Activated T-cell treated with anti-CD3 and anti-CD28 coated beads, Interleukin-2, amount 50 U/mL, for 48 hours (primary cell): ENCODE measurements around the gene ODF2.
A peak's percentile ranks its signal among the peaks of the same experiment; 100 is the strongest.
"Not testable (repeated sequence)": the region's sequence is repeated elsewhere in the genome, so short reads cannot be mapped to it uniquely, and the experiment has no call there.

Experiments
- DNase-seq, 2 experiments: peaks; one replicate each; pipeline ENCODE4 v3.0.0-alpha.2; 2020

The ODF2 gene

DNA sequence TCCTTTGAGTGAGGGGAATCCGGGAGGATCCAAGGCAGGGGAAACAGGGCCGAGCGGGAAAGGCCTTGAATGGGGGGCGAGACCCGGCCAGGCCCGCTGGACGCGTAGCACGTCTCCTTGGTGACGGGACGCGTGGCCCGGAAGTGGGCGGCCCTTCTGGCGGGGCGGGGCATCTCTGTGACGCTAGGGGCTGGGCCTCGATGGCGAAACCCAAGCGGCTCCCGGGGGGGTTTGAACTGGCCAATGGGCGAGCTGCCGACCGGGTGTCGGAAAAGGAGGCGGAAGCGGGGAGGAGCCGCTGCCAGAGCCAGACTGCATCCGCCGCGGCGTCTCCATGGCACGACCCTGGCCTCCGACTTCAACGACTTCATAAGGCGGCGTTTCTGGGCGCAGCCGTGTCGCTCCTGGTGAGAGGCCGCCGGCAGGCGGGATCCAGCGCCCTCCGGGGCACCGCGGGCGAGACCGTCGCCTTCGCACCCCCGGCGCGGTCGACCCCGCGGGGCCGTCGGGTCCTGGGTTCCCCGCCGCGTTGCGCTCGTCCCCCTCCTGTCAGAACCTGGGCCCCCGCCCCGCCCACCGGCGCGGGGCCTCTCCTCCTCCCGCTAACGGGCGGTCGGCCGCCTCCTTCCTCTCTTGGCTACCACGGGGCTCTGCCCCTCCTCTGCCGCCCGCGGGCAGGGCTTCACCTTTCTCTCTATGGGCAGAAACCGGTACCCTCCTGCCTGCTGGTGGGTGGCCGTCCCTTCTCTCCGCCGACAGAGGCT is at the start of gene ODF2:
Gene ODF2, plus strand, starts transcription at position 158 of the 764 bp plus-strand sequence. Its CDS starts 86 bp downstream, at position 244.
- peak; percentile 99 for DNase-seq

DNA sequence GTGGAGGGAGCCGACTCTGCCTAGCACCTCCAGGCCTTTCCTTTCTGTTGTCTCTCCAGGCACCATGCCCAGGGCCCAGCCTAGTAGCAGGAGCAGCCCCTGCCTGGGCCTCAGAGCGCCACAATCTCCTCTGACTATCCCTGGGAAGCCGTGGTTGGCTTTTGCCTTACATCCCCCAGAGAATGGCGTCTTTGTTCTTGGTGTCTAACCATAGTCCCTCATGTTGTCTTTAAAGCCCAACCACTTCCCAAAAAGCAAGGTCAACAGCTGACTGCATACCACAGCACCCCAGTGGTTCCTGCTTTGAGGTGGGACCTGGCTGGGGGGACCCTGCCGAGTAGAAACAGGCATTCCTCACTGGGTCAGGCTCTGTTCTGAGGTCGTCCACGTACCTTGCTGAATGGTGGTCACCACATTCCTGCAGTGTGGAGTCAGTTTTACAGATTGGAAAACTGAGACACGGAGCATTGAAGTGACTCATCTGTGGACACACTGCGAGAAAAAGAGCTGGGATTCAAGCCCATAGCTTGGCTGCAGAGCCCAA is 48.9 kb upstream of the ODF2 start:
- DNase-seq: no peak

DNA sequence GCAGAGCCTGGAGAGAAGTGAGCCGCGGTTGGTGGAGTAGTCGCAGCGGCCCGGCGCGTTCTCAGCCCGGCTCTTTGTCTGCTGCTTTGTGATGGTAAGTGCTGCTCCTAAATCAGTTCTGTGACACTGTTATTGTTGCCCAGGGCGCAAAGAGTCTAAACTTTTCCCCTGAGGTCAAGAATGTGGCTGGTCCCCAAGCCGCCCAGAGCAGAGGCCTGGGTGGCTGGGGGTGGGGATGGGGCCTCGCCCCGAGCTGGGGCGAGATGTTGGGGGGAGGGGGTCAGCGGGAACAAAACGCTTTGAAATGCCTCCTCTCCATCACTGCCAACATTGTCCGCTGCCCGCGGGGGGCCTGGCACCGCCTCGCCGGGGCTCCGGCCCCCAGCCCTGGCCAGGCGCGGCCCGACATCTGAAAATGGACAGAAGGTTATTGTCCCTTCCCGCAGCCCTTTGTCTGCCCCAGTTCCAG is 46.8 kb upstream of the ODF2 start:
- no peak for DNase-seq

DNA sequence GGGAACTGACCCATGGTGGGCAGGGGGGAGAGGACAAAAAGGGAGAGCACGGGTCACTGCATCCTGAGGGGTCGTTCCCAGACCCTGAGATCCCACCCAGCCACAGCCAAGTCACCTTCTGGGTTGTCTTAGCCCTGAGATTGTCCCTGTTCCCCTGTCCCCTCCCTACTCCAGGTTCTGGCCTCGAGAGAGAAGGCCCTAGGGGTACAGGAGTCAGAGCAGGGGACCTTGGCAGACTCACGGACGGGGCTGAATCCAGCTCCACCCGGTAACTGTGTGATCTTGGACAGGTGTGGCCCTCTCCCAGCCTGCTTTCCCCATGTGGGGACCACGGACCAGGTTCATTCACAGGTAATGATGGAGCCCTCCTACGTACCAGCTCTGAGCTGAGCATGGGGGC is 46.4 kb upstream of the ODF2 start:
- DNase-seq: no peak

DNA sequence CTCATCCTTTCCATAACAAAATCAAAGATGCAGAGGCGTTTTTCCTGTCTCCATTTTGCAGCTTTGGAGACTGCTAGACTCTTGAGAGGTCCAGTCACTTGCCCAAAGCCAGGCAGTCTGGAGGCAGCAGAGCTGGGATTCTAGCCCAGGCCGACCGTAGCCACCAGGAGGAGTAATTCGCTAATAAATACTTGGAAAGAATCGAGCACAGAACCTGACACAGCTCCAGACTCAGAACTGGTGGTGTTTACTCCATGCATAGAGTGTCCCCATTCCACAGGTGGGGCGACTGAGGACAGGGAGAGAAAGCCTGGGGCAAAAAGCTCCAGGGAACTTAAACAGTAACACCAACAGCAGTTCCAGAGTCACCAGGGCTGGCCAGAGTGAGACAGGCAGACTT is 45.8 kb upstream of the ODF2 start:
- no peak for DNase-seq

DNA sequence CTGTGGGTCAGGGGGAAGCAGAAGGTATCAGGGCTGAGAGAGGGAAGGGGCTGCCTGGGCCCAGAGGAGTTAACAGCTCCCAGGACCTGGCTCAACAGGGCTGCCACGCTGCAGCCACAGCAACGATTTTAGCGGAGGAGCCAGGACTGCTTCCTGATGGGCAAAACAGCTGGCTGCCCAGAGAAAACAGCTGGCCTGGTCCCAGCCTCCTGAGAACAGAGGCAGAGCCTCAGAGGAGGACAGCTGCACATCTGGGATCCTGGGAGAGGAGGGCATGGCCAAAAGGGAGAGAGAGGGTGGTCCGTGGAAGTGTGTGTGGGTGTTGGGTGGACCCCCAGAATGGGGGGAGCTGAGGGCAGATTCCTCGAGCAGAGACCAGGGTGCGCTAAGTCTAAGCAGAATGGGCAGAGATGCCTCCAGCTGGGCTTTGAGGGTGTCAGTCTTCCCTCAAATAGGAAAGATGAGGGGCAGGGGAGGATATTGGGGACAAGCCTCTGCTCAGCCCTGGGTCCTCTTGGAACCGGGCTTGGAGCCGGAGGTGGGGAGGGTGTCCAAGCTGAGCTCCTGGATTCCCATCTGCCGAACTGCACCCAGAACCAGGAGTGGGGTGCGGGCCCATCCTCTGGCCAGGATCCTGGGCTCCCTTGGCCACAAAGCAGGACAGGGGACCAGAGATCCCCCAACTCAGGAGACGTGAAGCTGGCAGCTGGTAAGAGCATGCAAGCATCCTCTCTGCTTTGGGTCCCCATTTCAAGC is 44.3 kb upstream of the ODF2 start:
- DNase-seq: no peak

DNA sequence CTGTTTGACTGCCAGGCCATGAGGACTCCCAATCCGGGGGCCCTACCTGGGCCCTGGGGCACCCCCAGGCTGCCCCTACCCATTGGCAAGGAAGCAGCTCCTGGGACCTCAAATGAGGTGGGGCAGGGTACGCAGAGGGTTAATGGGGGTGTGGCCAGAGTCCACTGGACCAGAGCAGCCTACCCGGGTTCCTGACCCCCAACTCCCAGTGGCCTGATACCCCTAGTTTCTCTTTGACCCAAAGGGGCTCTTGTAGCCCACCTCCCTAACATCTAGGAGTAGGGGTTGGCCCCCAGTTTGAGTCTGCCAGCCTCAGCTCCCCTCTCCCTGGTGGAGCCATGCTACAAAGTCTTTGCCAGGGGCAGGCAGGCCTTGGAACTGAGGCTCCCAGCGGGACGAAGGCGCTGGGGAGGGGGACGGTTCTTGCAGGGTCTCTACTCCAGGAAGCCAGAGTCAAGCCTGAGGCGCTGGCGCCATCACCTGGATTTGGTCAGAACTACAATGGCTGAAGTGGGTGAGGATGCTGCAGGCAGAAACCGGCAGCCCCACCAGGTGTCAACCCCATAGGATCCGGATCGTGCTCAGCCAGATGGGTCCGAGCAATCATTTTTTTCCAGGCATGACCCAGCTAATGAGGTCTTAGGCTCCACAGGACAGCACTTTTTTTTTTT is 43.6 kb upstream of the ODF2 start:
- peak; percentile 75 to 79 for DNase-seq

DNA sequence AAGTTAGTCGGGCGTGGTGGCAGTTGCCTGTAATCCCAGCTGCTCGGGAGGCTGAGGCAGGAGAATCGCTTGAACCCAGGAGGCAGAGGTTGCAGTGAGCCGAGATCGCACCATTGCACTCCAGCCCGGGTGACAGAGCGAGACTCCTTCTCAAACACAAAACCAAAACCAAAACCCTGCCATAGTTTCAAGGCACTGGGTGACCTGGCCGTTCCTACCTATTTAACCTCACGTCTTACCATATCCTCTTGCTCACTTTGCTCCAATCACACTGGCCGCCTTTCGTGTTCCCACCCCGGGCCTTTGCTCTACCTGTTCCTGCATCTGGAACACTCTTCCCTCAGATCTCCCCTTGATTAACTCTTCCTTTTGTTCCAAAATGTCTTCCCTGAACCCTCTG is 42.1 kb upstream of the ODF2 start:
- DNase-seq: not testable (repeated sequence)

DNA sequence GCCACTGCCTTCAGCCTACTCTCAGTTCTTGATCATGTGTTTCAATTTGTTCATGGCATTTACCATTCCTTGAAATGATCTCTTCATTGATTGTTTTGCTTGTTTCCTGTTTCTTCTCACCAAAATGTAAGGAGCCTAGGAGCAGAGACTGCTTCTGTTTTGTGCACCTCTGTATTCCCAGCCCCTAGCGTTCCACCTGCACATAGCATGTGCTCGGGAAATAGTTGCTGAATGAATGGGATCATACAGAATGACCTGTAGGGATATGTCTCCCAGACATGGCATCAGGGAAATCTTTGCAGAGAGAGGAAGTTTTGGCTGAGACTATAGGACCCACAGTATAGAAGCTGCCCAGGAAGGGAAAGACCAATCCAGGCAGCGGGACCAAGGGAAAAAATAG is 41.3 kb upstream of the ODF2 start:
- no peak for DNase-seq

DNA sequence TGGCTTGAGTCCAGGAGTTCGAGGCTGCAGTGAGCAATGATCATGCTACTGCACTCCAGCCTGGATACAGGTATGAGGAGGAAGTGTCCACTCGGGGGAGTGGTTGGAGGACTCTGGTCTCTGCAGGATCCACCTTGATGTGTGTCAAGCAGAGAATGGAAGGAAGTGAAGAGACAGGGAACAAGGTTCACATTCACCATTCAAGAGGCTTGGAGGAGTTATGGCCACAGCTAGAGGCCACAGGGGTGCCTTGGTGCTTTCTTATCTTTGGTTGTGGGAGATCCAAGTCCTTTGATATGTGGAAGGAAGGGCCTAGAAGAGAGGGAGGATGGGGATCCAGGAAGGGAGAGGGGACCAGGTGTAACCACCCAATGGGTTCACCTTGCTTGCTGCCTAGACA is 40.5 kb upstream of the ODF2 start:
- DNase-seq: no peak

DNA sequence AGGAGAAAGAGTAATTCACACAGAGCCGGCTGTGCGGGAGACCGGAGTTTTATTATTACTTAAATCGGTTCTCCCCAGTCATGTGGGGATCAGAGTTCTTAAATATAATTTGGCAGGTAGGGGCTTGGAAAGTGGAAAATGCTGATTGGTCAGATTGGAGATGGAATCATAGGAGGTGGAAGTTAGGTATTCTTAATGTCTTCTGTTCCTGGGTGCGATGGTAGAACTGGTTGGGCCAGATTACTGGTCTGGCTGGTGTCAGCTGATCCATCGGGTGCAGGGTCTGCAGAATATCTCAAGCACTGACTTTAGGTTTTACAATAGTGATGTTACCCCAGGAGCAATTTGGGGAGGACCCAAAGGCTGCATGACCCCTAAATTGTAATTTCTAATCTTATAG is 39.8 kb upstream of the ODF2 start:
- DNase-seq: no peak

DNA sequence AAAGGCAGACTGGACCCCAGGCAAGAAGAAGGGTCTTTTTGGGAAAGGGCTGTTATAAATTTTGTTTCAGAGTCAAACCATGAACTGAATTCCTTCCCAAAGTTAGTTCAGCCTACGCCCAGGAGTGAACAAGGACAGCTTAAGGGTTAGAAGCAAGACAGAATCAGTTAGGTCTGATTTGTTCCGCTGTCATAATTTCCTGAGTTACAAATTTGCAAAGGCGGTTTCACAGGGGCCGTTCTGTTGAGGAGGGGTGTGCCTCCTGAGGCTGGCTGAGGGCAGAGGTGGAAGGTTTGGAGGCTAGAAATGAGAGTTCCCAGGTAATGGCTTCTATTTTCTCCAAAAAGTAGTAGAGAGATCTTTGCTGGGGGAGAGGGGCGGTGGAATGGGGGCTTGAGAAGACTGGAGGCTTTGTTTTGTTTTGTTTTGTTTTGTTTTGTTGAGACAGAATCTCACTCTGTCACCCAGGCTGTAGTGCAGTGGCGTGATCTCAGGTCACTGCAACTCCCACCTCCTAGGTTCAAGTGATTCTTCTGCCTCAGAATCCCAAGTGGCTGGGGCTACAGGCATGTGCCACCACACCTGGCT is 39.3 kb upstream of the ODF2 start:
- DNase-seq: no peak

DNA sequence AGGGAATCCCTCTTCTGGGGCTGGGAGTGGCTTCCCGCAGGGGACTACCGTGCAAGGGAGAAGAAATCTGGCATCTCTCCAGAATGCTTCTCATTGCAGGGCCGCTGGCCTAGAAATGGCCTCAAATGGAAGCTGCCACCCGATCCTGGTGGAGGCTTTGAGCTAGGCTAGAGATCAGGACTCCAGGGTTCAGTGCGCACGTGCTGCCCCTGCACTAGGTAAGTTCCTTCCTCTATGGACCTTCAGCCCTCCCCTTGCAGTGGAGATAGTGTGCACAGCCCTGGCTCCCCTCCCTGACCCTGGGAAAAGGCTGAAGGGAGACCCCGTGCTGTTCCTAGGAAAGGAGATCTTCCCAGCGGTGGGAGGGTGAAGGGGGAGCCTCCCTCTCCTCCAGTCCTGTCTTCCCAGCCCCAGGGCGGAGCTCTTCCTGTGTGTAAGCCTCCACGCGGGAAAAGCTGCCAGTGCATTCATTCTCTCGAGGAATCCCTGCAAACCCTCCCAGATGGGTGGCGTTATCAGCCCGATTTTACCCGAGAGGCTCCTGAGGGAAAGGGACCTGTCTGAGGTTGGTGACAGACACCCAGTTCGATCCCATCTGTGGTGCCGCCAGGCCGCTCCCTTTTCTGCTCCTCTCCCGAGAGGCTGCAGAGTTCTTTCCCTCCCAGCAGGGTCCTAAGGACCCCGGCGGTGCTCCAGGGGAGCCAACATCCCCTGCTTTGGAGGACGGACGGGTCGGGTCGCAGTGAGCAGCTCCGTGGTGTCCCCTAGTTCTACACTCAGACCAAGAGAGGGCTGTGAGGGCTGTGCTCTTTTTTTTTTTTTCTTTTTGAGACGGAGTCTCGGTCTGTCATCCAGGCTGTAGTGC is 36.5 kb upstream of the ODF2 start:
- DNase-seq: peak; percentile 33 to 38

DNA sequence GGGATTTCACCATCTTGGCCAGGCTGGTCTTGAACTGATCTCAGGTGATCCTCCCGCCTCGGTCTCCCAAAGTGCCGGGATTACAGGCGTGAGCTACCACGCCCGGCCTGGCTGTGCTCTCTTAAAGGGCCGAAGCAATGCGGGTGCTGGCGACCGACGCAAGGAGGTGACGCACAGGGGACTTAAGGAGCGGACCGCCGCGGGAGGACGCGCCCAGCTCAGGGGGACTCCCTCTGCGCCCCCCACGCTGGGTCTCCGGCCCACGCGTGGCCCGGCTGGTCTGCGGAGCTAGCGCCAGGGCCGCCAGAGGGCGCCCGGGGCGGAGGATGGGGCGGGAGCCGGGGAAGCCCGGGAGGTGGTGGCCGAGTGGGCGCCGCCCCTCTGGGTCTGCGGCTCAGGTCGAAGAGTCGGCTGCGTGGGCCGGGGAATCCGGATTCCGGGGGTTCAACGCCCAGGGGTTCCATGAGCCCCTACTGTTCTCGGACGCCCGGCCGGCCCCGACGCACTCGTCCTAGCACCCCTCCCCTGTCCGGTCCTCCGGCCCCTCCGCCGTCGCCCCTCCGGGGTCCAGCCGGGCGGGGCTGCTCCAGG is 35.7 kb upstream of the ODF2 start:
- peak; percentile 76 to 85 for DNase-seq

DNA sequence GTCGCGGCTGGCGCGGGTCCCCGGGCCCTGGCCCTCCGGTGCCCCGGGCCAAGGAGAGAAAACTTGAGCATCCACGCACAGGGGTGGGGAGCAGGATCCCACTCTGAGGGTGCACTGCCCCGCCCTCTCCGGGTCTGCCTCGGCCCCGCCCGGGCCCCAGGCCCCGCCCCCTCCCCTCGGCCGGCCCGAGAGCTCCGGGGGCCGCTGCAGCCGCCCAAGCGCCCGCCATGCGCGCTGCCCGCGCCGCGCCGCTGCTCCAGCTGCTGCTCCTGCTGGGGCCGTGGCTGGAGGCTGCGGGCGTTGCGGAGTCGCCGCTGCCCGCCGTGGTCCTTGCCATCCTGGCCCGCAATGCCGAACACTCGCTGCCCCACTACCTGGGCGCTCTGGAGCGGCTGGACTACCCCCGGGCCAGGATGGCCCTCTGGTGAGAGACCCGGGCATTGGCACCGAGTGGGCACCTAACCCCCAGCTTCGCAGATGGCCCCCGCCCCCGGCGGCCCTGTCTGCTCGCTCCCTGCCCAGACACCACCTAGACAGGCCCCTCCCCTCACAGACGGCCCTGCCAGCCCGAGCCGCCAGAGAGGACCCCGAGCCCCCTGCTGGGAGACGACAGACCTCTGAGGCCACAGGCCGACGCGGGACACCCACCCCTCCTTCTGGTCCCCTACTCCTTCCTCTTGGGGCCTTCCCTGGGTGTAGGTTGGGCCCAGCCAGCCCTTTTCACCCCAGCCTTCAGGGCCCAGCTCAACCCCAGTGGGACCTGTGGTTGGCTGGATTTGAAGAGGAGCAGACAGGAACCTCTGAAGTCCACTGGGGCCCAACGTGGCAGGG is 34.9 kb upstream of the ODF2 start, which contains the start of gene CERCAM:
Gene CERCAM, plus strand, starts transcription at position 207 of the 831 bp plus-strand sequence. Its CDS starts 21 bp downstream, at position 228.
- peak; percentile 68 to 74 for DNase-seq

DNA sequence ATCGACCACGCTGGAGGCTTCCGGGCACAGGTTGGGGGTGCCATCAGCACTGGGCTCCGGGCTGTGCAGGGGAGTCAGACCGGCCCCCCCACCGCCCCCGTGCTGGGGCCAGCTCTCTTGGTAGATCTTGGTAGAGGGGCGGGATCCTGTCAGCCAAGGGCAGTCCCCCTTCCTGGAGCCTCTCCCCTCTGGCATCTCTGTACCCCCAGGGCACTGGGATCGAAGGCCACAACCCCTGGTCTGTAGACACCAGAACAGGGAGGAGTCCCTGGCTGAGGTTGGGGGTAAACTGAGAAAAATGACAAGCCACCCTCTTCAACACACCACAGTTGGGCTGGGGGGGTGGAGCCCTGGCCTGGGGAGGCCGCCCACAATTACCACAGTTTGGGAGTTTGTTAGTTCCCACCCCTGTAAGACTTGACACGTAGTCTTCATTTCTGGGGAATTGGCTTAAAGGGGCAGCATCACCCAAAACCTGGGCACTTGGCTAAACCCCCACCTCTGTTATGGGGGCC is 34.3 kb upstream of the ODF2 start:
- peak; percentile 22 to 32 for DNase-seq

DNA sequence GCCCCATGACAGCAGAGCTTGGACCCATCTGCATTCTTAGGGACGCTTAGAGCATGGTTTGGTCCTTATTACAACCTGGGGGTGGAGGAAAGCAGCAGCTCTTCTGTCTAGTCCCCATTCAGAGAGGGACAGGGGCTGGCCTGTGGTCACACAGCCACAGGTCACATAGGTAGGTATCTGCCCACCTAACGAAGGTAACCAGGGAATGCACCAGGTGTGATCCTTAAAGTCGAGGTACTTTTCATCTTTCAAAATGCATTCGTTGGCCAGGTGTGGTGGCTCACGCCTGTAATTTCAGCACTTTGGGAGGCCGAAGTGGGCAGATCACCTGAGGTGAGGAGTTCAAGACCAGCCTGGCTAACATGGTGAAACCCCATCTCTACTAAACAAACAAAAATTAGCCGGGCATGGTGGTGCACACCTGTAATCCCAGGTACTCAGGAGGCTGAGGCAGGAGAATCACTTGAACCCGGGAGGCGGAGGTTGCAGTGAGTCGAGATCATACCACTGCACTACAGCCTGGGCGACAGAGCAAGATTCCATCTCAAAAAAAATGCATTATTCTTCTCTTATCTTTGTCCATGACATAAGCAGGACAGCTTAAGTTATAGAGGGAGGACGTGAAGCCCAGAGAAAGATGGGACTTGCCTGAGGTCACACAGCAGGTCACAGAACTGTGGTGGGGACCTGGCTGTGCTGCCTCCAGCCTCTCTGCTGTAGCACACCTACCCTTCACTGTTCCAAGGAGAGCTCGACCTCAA is 33.6 kb upstream of the ODF2 start:
- not testable (repeated sequence) for DNase-seq

DNA sequence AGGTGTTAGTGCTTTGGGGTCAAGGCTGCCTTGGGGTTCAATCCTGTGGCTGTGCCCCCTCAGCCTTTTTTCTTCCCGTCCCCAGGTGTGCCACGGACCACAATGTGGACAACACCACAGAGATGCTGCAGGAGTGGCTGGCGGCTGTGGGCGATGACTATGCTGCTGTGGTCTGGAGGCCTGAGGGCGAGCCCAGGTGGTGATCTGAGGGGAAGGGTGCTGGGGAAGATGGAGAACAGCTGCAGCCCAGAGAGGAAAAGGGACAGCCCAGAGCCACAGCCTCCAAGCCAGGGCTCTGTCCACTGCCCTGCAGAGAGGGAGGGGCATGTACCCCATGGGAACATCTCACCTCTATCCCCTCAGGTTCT is 33.0 kb upstream of the ODF2 start:
- DNase-seq: no peak

DNA sequence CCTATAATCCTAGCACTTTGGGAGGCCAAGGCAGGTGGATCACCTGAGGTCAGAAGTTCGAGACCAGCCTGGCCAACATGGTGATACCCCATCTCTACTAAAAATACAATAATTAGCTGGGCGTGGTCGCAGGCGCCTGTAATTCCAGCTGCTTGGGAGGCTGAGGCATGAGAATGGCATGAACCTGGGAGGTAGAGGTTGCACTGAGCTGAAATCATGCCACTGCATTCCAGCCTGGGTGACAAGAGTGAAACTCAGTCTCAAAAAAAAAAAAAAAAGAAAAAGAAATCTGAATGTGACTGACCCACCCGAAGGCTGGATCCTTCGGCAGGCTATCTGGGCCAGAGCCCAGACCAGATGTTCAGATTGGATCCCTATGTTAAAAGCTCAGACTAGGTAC is 32.5 kb upstream of the ODF2 start:
- DNase-seq: not testable (repeated sequence)
